DMS153 treated with DMSO at 0.1 percent for 48 hours (cell line): ENCODE data around the gene EIF4G3.
"Not testable (repeated sequence)": the region's sequence is repeated elsewhere in the genome, so short reads cannot be mapped to it uniquely, and the experiment has no call there.

Experiments
- DNase-seq: peaks from one replicate; lab custom pipeline; 2025; ENCODE audit not compliant: unreplicated experiment; lab: John Stamatoyannopoulos, UW

Gene EIF4G3

GRCh38 chr1:21068937-21069336 is 107.8 kb downstream of the EIF4G3 start:
- no peak for DNase-seq

- DNase-seq: no peak
Observed at GRCh38 chr1:21067551-21068227, 109.0 kb downstream of the EIF4G3 start.

- no peak for DNase-seq
Observed at GRCh38 chr1:21066356-21067012, 110.2 kb downstream of the EIF4G3 start.

- no peak for DNase-seq
Observed at GRCh38 chr1:21065851-21066250, 110.8 kb downstream of the EIF4G3 start.

- no peak for DNase-seq
Observed at GRCh38 chr1:21064057-21064456, 112.6 kb downstream of the EIF4G3 start.

GRCh38 chr1:21060523-21060922 is 116.2 kb downstream of the EIF4G3 start:
- no peak for DNase-seq

GRCh38 chr1:21059021-21059420 is 117.7 kb downstream of the EIF4G3 start:
- no peak for DNase-seq

- DNase-seq: no peak
Observed at GRCh38 chr1:21058035-21058793, 118.5 kb downstream of the EIF4G3 start.

GRCh38 chr1:21053189-21053928 is 123.3 kb downstream of the EIF4G3 start:
- not testable (repeated sequence) for DNase-seq

GRCh38 chr1:21052034-21052433 is 124.7 kb downstream of the EIF4G3 start:
- no peak for DNase-seq

GRCh38 chr1:21051177-21051825 is 125.4 kb downstream of the EIF4G3 start:
- DNase-seq: no peak

GRCh38 chr1:21050031-21050430 is 126.7 kb downstream of the EIF4G3 start:
- DNase-seq: no peak

GRCh38 chr1:21048462-21048861 is 128.2 kb downstream of the EIF4G3 start:
- no peak for DNase-seq

- DNase-seq: no peak
Observed at GRCh38 chr1:21046132-21046531, 130.6 kb downstream of the EIF4G3 start.

- DNase-seq: no peak
Observed at GRCh38 chr1:21045351-21045750, 131.3 kb downstream of the EIF4G3 start.

GRCh38 chr1:21042929-21043605 is 133.6 kb downstream of the EIF4G3 start:
- no peak for DNase-seq

- DNase-seq: no peak
Observed at GRCh38 chr1:21041541-21041940, 135.2 kb downstream of the EIF4G3 start.

GRCh38 chr1:21037091-21037490 is 139.6 kb downstream of the EIF4G3 start:
- no peak for DNase-seq

GRCh38 chr1:21035794-21036193 is 140.9 kb downstream of the EIF4G3 start:
- no peak for DNase-seq
